AG10803 (cell line): ENCODE data around the gene NEUROG2.

Source experiments
- DNase-seq: peaks from one replicate; pipeline ENCODE4 v3.0.0; 2010; ENCODE audit warnings: low read depth
- H3K4me3 ChIP-seq: 2 replicates; pipeline ENCODE4 v1.5.1; 2011; ENCODE audit warnings: mild to moderate bottlenecking, low read length, control low read depth
- CTCF ChIP-seq: conservative IDR thresholded peaks from 2 replicates; pipeline ENCODE4 v1.5.1; 2011; ENCODE audit warnings: mild to moderate bottlenecking, low read length, control low read depth, inconsistent platforms

NEUROG2 gene

GRCh38 chr4:112521123-112522023 lies 5.4 kb upstream of the NEUROG2 start:
- no peak overlapping the region for H3K4me3 ChIP-seq
- TF ChIP-seq CTCF = no peak
- no peak for DNase-seq

DNA sequence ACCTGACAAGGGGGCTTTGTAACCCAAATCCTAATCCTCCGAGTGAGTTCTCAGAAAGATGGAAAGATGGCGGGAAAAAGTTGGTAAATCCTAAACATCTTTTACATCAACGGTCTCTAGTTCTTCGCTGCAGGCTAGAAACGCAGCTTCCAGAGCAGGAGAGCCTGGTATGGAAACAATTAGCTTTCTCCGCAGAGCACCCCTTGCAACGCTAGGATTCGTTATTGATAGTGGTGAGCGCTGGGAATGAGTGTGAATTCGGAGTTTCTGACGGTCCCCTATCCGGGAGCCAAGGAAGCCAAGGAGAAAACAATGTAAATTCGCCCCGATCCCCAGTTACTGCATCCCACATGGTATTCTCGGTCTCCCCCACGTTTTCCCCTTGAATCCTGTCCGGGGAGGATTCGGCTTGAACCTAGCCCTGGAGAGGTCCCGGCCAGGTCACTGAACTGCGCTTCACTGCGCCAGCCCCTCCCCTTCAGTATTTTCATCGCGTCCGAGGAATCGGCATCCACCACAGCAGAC lies 4.7 kb upstream of the NEUROG2 start:
- TF ChIP-seq CTCF = no peak
- no peak overlapping the region for H3K4me3 ChIP-seq
- DNase-seq = no peak

GRCh38 chr4:112519689-112520597 lies 4.0 kb upstream of the NEUROG2 start:
- no peak for TF ChIP-seq CTCF
- no peak overlapping the region for H3K4me3 ChIP-seq
- DNase-seq = no peak

DNA sequence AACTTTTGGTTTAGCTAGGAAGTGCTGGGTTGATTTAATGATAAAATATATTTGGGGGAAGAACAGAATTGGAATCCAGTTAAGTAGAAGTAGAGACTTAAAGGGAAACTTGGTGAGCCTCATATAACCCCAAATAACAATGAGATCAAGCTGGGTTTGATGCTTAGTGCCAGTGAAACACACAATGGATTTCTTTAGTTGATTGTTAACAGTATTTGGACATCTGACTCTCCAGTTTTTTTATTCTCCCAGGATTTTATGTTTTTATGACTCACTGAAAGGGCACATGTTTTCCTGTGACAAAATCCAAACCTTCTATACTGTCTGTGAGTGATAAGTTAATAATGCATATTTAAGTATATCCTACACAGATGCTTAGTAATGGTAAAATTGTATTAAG lies 2.7 kb upstream of the NEUROG2 start:
- DNase-seq = no peak
- no peak for TF ChIP-seq CTCF
- no peak overlapping the region for H3K4me3 ChIP-seq

GRCh38 chr4:112517911-112518310 lies 1.9 kb upstream of the NEUROG2 start:
- no peak for TF ChIP-seq CTCF
- no peak overlapping the region for H3K4me3 ChIP-seq
- no peak for DNase-seq

DNA sequence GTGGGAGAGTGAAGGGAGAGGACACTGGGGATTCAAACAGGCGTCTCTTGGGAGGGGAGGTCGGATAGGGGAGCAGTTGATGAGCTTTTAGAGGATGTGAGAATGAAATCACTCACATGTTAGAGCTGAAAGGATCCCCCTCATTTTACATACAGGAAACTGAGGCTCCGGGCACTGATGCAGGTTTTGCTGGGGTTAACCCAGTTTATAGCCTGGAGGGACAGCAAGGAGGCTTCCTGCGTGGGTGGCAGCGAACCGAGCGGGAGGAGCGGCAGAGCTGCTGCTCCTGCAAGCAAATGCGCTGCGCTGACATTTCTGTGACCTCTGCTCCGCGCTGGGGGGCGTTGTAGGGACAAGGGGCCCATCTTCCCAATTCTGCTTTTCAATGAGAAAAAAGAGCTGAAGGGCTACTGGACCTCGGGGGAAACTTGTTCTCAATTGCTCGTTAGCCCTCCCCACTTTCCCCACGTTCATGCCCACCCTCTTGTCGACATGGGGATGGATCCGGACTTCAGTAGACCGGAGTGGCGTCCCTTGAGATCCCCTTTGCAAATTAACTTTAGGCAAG lies 1.2 kb upstream of the NEUROG2 start:
- no peak for TF ChIP-seq CTCF
- no peak overlapping the region for H3K4me3 ChIP-seq
- DNase-seq = no peak
